Ureter (tissue), 1 donor: Measurements from ENCODE around the gene VPS26C. TPM values are rescaled to one million over a fixed set of nuclear protein-coding genes. Genes with fewer than 3 reads are reported as not detected.

Experiments used
- total RNA-seq: library from RNA; stranded (reverse); gene quantifications from one replicate; pipeline ENCODE4 v1.2.4, GENCODE V29; 2023
- donor health status: DM: yes; HTN: yes; CAD: no.

VPS26C gene
- total RNA-seq, 1 donor from 2014 or later: 53.6 TPM

Other genes starting within 250 kb of the VPS26C start
- gene PIGP, start 194.3 kb downstream of the VPS26C start, total RNA-seq: 38.6 TPM
- 130 TPM for gene TTC3, start 194.1 kb downstream of the VPS26C start, total RNA-seq
- gene DYRK1A, start 99.4 kb upstream of the VPS26C start, total RNA-seq: 97.0 TPM